GM12891 (cell line): ENCODE measurements around the gene CCK.
"Not testable (repeated sequence)": the region's sequence is repeated elsewhere in the genome, so short reads cannot be mapped to it uniquely, and the experiment has no call there.

Source experiments
- DNase-seq: peaks from one replicate; pipeline ENCODE4 v3.0.0; 2011; ENCODE audit warnings: low spot score; ENCODE audit not compliant: insufficient read length
- FAIRE-seq: peaks from 2 replicates; lab custom pipeline; 2011; peaks lifted over from hg19 to GRCh38; lab: Jason Lieb, UNC
- PAX5 ChIP-seq: IDR thresholded peaks from 2 replicates; pipeline ENCODE4 v1.6.1; 2011; ENCODE audit warnings: low read length, moderate library complexity, mild to moderate bottlenecking; ENCODE audit not compliant: insufficient read depth, severe bottlenecking
- POLR2A ChIP-seq: IDR thresholded peaks from 2 replicates; pipeline ENCODE4 v1.6.1; 2011; ENCODE audit warnings: low read depth, low read length, control low read depth
- POLR2AphosphoS5 ChIP-seq: IDR thresholded peaks from 2 replicates; pipeline ENCODE4 v1.6.1; 2011; ENCODE audit warnings: low read depth, low read length, control low read depth
- POU2F2 ChIP-seq: IDR thresholded peaks from 2 replicates; pipeline ENCODE4 v1.6.1; 2011; ENCODE audit warnings: low read depth, mild to moderate bottlenecking, control low read depth, low read length, moderate library complexity
- SPI1 ChIP-seq: IDR thresholded peaks from 2 replicates; pipeline ENCODE4 v1.6.1; 2011; ENCODE audit warnings: low read depth, low read length, control low read depth
- TAF1 ChIP-seq: IDR thresholded peaks from 2 replicates; pipeline ENCODE4 v1.6.1; 2011; ENCODE audit warnings: low read depth, low read length, control low read depth

Gene CCK

GRCh38 chr3:42290966-42291714, 25.2 kb upstream of the CCK start:
- FAIRE-seq (no peak), DNase-seq (no peak)
- TF ChIP-seq SPI1 (no peak), POU2F2 (no peak), POLR2AphosphoS5 (no peak), TAF1 (no peak), PAX5 (no peak), POLR2A (no peak)

DNA sequence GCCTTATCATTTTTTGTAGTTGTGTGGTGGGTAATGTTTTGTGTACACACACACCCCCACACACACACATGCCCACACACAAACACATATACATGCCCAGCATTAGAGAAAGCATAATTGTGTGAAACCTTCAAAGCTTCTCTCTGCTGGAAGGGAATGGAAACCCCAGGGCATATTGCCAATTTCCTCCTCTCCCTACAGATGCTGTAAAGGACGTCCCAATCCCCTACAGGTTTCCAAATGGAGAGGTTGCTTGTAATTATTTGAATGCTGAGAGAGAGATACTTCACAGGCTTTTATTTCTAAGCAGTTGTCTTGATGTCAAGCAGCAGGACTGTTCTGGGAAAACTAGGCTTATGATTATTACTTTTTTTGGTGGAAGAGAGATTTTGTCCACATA, 23.0 kb upstream of the CCK start:
- FAIRE-seq (no peak), DNase-seq (no peak)
- TF ChIP-seq SPI1 (no peak), POLR2A (no peak), PAX5 (no peak), POU2F2 (no peak)

- no peak for DNase-seq
- TF ChIP-seq SPI1 (no peak), POLR2A (no peak), TAF1 (no peak), PAX5 (no peak), POLR2AphosphoS5 (no peak), POU2F2 (no peak)
- FAIRE-seq, result no peak
These were observed 22.4 kb upstream of the CCK start for GRCh38 chr3:42288385-42288784.

DNA sequence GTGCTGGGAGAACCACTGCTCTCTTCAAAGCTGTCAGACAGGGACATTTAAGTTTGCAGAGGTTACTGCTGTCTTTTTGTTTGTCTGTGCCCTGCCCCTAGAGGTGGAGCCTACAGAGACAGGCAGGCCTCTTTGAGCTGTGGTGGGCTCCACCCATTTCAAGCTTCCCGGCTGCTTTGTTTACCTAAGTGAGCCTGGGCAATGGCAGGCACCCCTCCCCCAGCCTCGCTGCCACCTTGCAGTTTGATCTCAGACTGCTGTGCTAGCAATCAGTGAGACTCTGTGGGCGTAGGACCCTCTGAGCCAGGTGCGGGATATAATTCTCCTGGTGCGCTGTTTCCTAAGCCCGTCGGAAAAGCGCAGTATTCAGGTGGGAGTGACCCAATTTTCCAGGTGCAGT, 21.4 kb upstream of the CCK start:
- not testable (repeated sequence) for FAIRE-seq, DNase-seq

DNA sequence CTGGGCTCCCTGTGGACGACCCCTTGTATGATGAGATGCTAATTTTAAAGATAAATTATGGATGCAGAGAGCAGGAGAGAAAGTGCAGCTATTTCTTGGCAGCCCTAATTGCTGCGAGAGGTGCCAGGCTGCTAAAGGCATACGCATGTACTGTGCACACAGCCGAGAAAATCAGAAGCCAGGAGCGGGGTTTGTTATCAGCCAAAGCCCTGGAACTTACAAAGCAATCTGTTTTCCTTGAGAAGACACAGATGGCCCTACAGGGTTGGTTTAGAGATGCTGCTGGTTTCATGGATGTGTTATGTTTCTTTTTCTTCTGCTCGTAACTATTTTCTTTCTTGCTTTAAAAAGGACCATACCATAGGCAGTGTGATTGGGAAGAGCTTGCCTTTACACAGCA, 11.7 kb upstream of the CCK start:
- FAIRE-seq (no peak), DNase-seq (no peak)
- no peak for TF ChIP-seq TAF1

- no peak for DNase-seq
- FAIRE-seq, result peak; percentile 33
- TF ChIP-seq TAF1 (no peak), PAX5 (no peak), SPI1 (no peak), POU2F2 (no peak), POLR2A (no peak), POLR2AphosphoS5 (no peak)
These were observed 10.5 kb upstream of the CCK start for GRCh38 chr3:42276141-42277132.

- DNase-seq (no peak), FAIRE-seq (no peak)
- no peak for TF ChIP-seq PAX5
- TF ChIP-seq SPI1, result no peak
- TF ChIP-seq POU2F2, result no peak
- no peak for TF ChIP-seq POLR2AphosphoS5
- TF ChIP-seq TAF1, result no peak
- TF ChIP-seq POLR2A, result no peak
These were observed 9.2 kb upstream of the CCK start for GRCh38 chr3:42275217-42275616.

DNA sequence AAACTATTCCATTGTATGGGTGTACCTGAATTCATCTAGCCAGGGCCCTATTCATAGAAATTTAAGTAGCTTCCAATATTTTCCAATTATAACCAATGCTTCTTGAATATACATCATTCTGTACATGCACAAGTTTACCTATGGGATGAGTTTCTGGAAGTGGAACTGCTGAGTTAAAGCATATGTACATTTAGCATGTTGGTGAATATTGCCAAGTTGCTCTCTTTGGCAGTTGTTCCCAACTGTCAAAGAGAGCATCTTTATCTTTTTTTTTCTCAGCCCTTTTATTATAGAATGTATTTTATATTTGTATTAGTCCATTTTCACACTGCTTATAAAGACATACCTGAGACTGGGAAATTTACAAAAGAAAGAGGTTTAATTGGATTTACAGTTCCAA, 8.3 kb upstream of the CCK start:
- no peak for TF ChIP-seq PAX5
- FAIRE-seq (no peak), DNase-seq (no peak)

DNA sequence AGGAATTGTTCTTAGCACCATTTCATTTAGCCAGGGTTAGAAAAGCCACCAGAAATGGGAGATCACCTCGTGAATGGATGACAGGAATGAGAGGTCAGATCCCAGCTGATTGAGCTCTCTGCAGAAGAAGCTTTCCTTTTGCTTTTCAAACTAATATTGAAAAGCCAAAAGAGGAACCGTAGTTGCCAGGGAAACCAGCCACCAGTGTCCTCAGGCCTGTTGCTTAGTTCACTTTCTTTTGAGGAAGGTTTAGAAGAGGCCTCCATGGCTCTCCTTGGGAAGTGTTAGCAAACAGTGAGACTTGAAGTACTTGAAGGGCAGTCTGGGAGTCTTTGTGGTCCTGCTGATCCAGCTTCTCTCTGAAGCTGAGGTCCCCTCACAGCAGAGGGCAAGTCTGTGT, 7.4 kb upstream of the CCK start:
- no peak for TF ChIP-seq PAX5
- TF ChIP-seq POLR2A, result no peak
- TF ChIP-seq POLR2AphosphoS5, result no peak
- TF ChIP-seq SPI1, result peak; percentile 80
- no peak for TF ChIP-seq TAF1
- DNase-seq (no peak), FAIRE-seq (no peak)

DNA sequence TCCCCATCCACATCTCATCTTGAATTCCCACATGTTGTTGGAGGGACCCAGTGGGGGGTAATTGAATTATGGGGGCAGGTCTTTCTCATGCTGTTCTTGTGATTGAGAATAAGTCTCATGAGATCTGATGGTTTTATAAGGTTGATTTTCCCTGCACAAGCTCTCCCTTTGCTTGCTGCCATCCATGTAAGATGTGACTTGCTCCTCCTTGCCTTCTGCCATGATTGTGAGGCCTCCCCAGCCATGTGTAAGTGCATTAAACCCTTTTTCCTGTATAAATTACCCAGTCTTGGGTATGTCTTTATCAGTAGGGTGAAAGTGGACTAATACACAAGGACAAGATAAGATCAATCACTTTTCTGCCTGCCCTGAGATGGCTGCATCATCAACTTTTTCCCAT, 5.8 kb upstream of the CCK start:
- TF ChIP-seq SPI1, result no peak
- DNase-seq, result no peak
- no peak for FAIRE-seq

DNA sequence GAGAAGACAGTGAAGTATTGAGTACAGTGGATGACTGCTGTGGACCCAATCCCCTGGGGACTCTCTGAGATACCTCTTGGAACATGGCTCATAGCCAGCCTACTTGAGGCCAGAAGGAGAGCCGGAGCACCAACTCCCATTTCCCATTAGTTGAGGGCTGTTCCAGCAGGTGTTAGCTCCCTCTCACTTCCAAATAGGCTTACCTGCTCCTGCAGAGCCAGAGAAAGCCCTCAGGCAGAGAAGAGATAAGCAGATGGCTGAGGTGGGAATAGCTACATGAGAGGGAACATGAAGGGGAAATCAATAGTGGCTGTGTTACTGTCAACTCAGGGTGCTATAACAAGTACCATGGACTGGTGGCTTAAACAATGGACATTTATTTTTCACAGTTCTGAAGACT, 4.6 kb upstream of the CCK start:
- no peak for FAIRE-seq
- TF ChIP-seq PAX5, result no peak
- no peak for TF ChIP-seq TAF1
- no peak for TF ChIP-seq POLR2AphosphoS5
- TF ChIP-seq POLR2A, result no peak
- no peak for TF ChIP-seq SPI1
- TF ChIP-seq POU2F2, result no peak
- DNase-seq, result no peak
